ENCODE measurements around the gene FLRT2. TPM values are rescaled to one million over a fixed set of nuclear protein-coding genes. Genes with fewer than 3 reads are reported as not detected.

The FLRT2 gene
- total RNA-seq, 1 donor from 2014 or later = 3.4 TPM

- intact Hi-C loops (cut with DNase I) = loop anchor here (5.0 kb wide), 1 partner anchor 332 kb away; no protein-coding TSS in a partner anchor
- ATAC-seq (no peak), DNase-seq (ENCODE audit: missing footprints) (no peak)
These were observed 880 bp upstream of the FLRT2 start for GRCh38 chr14:85528897-85529631.

DNA sequence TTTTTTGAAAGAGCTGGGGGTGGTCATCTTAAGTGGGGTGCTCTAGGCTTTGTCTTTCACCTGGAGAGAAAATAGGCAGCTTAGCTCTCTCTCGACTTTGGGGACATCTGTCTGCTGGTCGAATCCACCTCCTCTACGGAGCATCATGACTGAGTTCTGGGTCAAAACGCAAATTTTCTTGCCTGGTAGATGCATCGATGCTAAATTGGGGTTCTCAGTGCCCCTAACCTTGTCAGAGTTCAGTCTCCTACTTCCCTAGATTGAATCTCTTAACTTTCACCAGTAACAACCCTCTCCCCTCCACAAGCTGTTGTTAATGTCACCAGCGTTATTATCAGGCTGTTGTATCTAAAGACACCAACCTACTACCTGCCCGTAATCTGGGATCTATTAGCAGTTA, 682 bp downstream of the FLRT2 start:
- no peak for ATAC-seq
- DNase-seq (ENCODE audit: missing footprints) = no peak
- intact Hi-C loops (cut with DNase I) = no loop called here

GRCh38 chr14:85531141-85531586, 1.2 kb downstream of the FLRT2 start:
- peak; percentile 63 for DNase-seq (ENCODE audit: missing footprints)

DNA sequence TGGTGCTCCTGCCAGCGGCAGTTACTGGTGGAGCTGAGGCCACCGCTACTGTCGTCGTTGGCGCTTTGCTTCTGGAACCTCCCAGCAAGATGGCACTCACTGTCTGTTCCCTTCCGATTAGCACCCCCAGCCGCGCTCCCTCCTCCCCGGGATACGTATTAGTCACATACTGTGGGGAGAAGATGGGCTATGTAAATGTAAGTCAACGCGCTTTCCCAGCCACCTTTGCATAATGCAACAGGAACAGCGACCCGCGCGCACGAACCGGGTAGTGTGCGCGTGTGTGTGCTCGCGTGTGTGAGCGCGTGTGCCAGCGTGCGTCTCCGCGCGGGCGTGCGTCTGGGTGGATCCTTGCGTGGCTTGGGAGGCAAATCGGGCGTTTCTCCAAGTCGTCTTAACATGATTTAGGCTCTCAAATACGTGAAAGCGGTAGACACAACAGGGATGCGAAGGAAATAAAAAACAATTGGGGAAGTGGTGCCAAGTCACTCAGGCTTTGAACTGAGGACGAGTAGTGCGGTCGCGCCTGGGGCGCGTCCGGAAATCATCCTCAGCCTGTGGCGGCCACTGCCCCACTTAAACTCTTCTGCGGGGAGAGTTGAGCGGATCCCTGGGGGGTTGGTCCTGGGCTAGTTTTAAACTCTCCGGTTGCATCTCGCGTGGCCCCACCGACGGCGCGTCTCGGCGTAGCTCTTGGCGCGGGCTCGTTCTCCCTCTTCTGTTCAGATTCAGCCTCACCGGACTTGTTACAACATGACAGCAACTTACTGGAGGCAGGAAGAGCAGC, 1.8 kb downstream of the FLRT2 start:
- peak; percentile 73 for DNase-seq (ENCODE audit: missing footprints)
- ATAC-seq = peak; percentile 33
- intact Hi-C loops (cut with DNase I) = no loop called here

More at GRCh38 chr14:85531141-85531586, 1.2 kb downstream of the FLRT2 start:
- ATAC-seq = peak; percentile 21
- intact Hi-C loops (cut with DNase I) = no loop called here

DNA sequence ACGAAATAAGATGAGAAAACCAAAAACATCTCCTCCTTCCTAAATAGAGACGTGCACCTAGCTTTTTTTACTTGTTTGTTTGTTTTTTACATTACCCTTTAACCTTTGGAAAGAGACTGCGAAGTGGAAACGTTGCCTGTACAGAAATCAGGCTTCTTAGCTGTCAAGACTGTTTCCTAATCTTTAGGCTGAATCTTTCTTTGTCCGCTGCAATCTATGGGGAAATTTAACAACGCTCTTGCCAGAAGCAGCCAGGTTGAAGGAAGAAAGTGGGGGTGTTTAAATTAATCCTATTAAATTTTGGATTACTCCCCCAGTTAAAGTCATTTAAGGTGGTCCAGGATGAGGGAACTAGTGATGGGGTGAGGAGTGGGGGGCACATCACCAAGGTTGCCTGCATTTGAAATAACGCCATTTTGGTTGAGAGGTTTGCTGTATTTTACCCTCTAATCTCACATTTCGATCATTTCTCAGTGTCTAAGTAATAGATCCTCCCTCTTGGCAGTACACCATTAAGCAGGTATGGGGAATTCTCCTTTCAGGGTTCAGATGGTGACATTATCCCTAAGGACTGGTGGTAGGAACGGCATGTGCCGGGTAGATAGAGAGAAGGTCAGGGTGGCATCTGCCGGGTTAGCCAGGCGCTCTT, 2.6 kb downstream of the FLRT2 start:
- intact Hi-C loops (cut with DNase I) = no loop called here
- ATAC-seq (no peak), DNase-seq (ENCODE audit: missing footprints) (no peak)

GRCh38 chr14:85533023-85533860, 3.3 kb downstream of the FLRT2 start:
- peak; percentile 69 for ATAC-seq
- peak; percentile 69 for DNase-seq (ENCODE audit: missing footprints)
- intact Hi-C loops (cut with DNase I) = no loop called here

- intact Hi-C loops (cut with DNase I) = no loop called here
- peak; percentile 60 for DNase-seq (ENCODE audit: missing footprints)
These were observed 3.9 kb downstream of the FLRT2 start for GRCh38 chr14:85533861-85534291.

GRCh38 chr14:85534458-85535293, 4.7 kb downstream of the FLRT2 start:
- ATAC-seq (no peak), DNase-seq (ENCODE audit: missing footprints) (no peak)
- intact Hi-C loops (cut with DNase I) = no loop called here

More at GRCh38 chr14:85533861-85534291, 3.9 kb downstream of the FLRT2 start:
- no peak for ATAC-seq

- intact Hi-C loops (cut with DNase I) = no loop called here
- no peak for DNase-seq (ENCODE audit: missing footprints)
- ATAC-seq = no peak
These were observed 5.4 kb downstream of the FLRT2 start for GRCh38 chr14:85535321-85535720.

DNA sequence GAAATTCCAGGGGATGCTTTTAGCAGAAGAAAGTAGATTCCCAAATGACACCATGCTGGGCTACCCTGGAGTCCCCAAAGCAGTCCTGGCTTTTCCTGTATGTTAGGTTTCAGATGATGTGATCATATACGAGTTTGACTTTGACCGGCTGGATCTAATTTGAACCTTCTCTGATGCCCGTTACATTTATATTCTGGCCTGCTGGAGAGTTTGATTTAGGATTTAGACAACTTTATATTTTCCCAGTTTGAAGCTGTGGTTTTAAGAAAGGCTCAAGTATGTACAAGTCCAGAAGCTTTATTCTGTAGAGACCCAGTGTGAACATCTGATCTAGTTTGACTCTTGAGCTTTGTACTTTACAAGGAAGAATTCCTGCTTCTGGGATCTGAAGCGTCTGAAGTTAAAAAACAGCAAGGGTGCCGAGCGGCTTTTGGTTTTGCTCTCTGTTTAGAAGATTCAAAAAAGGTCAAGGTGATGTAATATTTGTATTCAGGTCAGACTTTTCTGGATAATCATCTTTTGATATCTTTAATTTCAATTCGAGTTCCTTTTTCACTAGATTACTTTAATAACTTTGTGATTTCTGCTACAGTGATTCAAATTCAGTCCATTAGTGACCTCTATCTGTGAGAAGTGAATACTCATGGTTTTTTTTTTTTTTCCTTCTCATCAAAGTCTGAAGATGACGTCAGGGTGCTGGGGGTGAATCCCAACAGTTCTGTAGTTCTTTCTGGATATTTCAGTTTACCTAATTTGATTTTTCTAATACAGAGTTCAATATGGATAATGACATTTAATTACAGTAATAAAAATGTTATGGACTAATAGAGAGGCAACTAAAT, 6.3 kb downstream of the FLRT2 start:
- intact Hi-C loops (cut with DNase I) = no loop called here
- ATAC-seq (peak; percentile 52), DNase-seq (ENCODE audit: missing footprints) (no peak)

DNA sequence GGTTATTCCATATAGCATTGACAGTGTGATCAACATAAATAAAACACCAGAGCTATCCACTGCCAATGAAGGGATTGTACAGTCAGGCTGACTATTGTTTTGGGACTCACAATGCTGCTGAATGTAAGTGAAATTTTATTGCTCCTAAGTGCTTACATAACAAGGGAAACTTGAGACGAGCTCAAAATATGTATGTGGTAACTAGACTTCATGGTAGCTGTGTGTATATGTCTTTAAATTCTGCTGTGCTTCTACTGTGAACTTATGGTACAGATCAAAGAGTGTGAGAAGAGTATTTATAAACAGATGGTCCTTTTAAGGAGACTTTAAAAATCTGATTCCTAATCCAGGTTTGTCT, 6.9 kb downstream of the FLRT2 start:
- no peak for ATAC-seq
- intact Hi-C loops (cut with DNase I) = no loop called here
- no peak for DNase-seq (ENCODE audit: missing footprints)

GRCh38 chr14:85537526-85537925, 7.6 kb downstream of the FLRT2 start:
- DNase-seq (ENCODE audit: missing footprints) (no peak), ATAC-seq (no peak)
- intact Hi-C loops (cut with DNase I) = no loop called here

- DNase-seq (ENCODE audit: missing footprints) (no peak), ATAC-seq (no peak)
- intact Hi-C loops (cut with DNase I) = no loop called here
These were observed 8.7 kb downstream of the FLRT2 start for GRCh38 chr14:85538636-85539035.

- intact Hi-C loops (cut with DNase I) = no loop called here
- no peak for DNase-seq (ENCODE audit: missing footprints)
- ATAC-seq = no peak
These were observed 9.6 kb downstream of the FLRT2 start for GRCh38 chr14:85539510-85539909.

GRCh38 chr14:85542623-85543022, 12.7 kb downstream of the FLRT2 start:
- intact Hi-C loops (cut with DNase I) = no loop called here
- DNase-seq (ENCODE audit: missing footprints) (no peak), ATAC-seq (no peak)

- no peak for ATAC-seq
- intact Hi-C loops (cut with DNase I) = no loop called here
- DNase-seq (ENCODE audit: missing footprints) = no peak
These were observed 15.8 kb downstream of the FLRT2 start for GRCh38 chr14:85545738-85546137.

DNA sequence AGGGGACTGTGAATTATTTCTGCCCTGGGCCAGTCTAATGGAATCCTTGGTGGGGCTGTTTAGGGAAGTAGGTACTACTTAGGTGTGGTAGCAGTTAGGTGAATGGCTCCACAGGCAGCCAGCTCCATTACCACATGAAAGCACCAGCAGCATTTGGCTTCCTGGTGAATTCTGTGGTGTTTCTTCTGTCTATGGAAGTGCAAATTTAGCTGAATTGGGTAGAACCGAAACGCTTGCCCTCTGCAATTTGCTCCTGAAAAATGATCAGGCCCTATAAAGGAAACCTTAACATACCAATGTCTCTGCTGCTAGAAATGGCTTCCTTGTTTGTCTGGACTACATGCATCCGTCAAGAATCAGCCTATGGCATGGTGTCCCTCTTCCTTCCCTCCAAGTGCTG, 16.4 kb downstream of the FLRT2 start:
- intact Hi-C loops (cut with DNase I) = no loop called here
- ATAC-seq (no peak), DNase-seq (ENCODE audit: missing footprints) (no peak)
